ENCODE results near the gene PNLIPRP2. TPM values are rescaled to one million over a fixed set of nuclear protein-coding genes. Genes with fewer than 3 reads are reported as not detected.

PNLIPRP2 gene
- total RNA-seq, 4 donors from 2014 or later: not detected

- intact Hi-C loops (cut with DNase I; ENCODE audit: low total_unique reads): no loop called here
- no peak for DNase-seq
- Histone ChIP-seq H3K27ac (no peak overlapping the region), H3K4me3 (no peak overlapping the region), H3K27me3 (no peaks in the 10 kb centered on the region), H3K9me3 (peaks cover 0 to 3% of the 10 kb centered on the region in 2 donors), H3K4me1 (no peaks in the 10 kb centered on the region), H3K36me3 (no peaks in the 10 kb centered on the region)
- no peak for TF ChIP-seq POLR2A (IDR thresholded peaks at IDR 0.05)
- TF ChIP-seq, protein P1, sequence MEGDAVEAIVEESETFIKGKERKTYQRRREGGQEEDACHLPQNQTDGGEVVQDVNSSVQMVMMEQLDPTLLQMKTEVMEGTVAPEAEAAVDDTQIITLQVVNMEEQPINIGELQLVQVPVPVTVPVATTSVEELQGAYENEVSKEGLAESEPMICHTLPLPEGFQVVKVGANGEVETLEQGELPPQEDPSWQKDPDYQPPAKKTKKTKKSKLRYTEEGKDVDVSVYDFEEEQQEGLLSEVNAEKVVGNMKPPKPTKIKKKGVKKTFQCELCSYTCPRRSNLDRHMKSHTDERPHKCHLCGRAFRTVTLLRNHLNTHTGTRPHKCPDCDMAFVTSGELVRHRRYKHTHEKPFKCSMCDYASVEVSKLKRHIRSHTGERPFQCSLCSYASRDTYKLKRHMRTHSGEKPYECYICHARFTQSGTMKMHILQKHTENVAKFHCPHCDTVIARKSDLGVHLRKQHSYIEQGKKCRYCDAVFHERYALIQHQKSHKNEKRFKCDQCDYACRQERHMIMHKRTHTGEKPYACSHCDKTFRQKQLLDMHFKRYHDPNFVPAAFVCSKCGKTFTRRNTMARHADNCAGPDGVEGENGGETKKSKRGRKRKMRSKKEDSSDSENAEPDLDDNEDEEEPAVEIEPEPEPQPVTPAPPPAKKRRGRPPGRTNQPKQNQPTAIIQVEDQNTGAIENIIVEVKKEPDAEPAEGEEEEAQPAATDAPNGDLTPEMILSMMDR (IDR thresholded peaks at IDR 0.05): no peak
Measured at GRCh38 chr10:116636976-116637375, 16.2 kb downstream of the PNLIPRP2 start.

DNA sequence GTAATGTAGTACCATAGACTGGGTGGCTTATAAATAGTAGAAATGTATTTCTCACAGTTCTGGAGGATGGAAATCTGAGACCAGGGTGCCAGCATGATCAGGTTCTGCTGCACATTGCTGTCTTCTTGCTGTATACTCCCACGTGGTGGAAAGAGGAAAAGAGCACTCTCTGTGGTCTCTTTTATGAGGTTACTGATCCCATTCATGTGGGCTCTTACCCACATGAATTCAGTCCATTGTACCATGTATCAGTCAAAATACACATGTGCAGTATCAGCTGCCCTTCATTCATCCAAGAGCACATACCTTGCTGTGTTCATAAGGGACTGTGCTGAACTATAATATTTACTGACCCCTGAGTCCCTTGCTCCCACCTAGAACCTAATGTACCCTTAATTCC is 17.1 kb downstream of the PNLIPRP2 start:
- no peak for DNase-seq
- Histone ChIP-seq H3K4me1 (no peaks in the 10 kb centered on the region), H3K4me3 (no peak overlapping the region), H3K9me3 (peaks cover 0 to 3% of the 10 kb centered on the region in 2 donors), H3K27ac (no peak overlapping the region), H3K27me3 (no peaks in the 10 kb centered on the region), H3K36me3 (no peaks in the 10 kb centered on the region)
- TF ChIP-seq POLR2A (IDR thresholded peaks at IDR 0.05): no peak
- TF ChIP-seq, protein P1 (IDR thresholded peaks at IDR 0.05): no peak
- intact Hi-C loops (cut with DNase I; ENCODE audit: low total_unique reads): no loop called here

GRCh38 chr10:116646502-116646901 is 25.7 kb downstream of the PNLIPRP2 start:
- intact Hi-C loops (cut with DNase I; ENCODE audit: low total_unique reads): no loop called here
- Histone ChIP-seq H3K4me3 (no peak overlapping the region), H3K4me1 (no peaks in the 10 kb centered on the region), H3K27me3 (no peaks in the 10 kb centered on the region), H3K36me3 (no peaks in the 10 kb centered on the region), H3K9me3 (no peaks in the 10 kb centered on the region), H3K27ac (no peak overlapping the region)
- TF ChIP-seq POLR2A (IDR thresholded peaks at IDR 0.05): no peak
- TF ChIP-seq, protein P1 (IDR thresholded peaks at IDR 0.05): no peak
- no peak for DNase-seq

DNA sequence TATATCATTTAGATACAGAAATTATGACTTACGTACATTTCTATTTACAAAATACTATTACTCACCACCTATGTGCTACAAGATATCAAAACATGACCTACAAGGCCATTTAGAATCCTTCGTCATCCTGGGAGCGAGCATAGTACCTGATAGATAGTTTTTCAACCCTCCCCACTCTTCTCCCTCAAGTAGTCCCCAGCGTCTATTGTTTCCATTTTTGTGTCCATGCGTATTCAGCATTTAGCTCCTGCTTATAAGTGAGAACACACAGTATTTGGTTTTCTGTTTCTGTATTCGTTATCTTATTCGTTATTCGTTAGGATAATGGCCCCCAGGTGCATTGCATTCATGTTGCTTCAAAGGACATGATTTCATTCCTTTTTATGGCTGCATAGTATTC is 28.1 kb downstream of the PNLIPRP2 start:
- Histone ChIP-seq H3K36me3 (no peaks in the 10 kb centered on the region), H3K27ac (no peak overlapping the region), H3K4me3 (no peak overlapping the region), H3K9me3 (no peaks in the 10 kb centered on the region), H3K4me1 (no peaks in the 10 kb centered on the region), H3K27me3 (no peaks in the 10 kb centered on the region)
- intact Hi-C loops (cut with DNase I; ENCODE audit: low total_unique reads): no loop called here
- no peak for TF ChIP-seq POLR2A (IDR thresholded peaks at IDR 0.05)
- TF ChIP-seq, protein P1 (IDR thresholded peaks at IDR 0.05): no peak
- DNase-seq: no peak

- intact Hi-C loops (cut with DNase I; ENCODE audit: low total_unique reads): no loop called here
- Histone ChIP-seq H3K27ac (no peak overlapping the region), H3K27me3 (no peaks in the 10 kb centered on the region), H3K4me1 (no peaks in the 10 kb centered on the region), H3K9me3 (no peaks in the 10 kb centered on the region), H3K4me3 (no peak overlapping the region), H3K36me3 (no peaks in the 10 kb centered on the region)
- DNase-seq: no peak
- TF ChIP-seq, protein P1 (IDR thresholded peaks at IDR 0.05): no peak
- TF ChIP-seq POLR2A (IDR thresholded peaks at IDR 0.05): no peak
Measured at GRCh38 chr10:116653885-116654284, 33.1 kb downstream of the PNLIPRP2 start.
